GM18867 (cell line): ENCODE results near the gene FOCAD.

ENCODE experiments used
- ATAC-seq: cut with Tn5 transposase; IDR thresholded peaks from one replicate; pipeline ENCODE4 v1.9.1; 2021; ENCODE audit warnings: mild to moderate bottlenecking, moderate library complexity; ENCODE audit not compliant: unreplicated experiment

The FOCAD gene

GRCh38 chr9:20786807-20787206 lies 102.7 kb downstream of the FOCAD start:
- no peak for ATAC-seq

- no peak for ATAC-seq
These were observed 104.7 kb downstream of the FOCAD start for GRCh38 chr9:20788526-20789451.

- ATAC-seq = no peak
These were observed 106.7 kb downstream of the FOCAD start for GRCh38 chr9:20790721-20791120.

GRCh38 chr9:20791682-20792081 lies 107.6 kb downstream of the FOCAD start:
- ATAC-seq = no peak

- no peak for ATAC-seq
These were observed 120.6 kb downstream of the FOCAD start for GRCh38 chr9:20804489-20805250.

- ATAC-seq = no peak
These were observed 121.7 kb downstream of the FOCAD start for GRCh38 chr9:20805766-20806165.

GRCh38 chr9:20808002-20808401 lies 123.9 kb downstream of the FOCAD start:
- no peak for ATAC-seq

GRCh38 chr9:20811872-20812271 lies 127.8 kb downstream of the FOCAD start:
- no peak for ATAC-seq

GRCh38 chr9:20815923-20816703 lies 132.1 kb downstream of the FOCAD start:
- ATAC-seq = no peak

GRCh38 chr9:20823051-20823450 lies 139.0 kb downstream of the FOCAD start:
- ATAC-seq = no peak

GRCh38 chr9:20831028-20831427 lies 147.0 kb downstream of the FOCAD start:
- ATAC-seq = no peak

GRCh38 chr9:20832775-20833174 lies 148.7 kb downstream of the FOCAD start:
- ATAC-seq = no peak

GRCh38 chr9:20835377-20836286 lies 151.6 kb downstream of the FOCAD start:
- ATAC-seq = no peak

- no peak for ATAC-seq
These were observed 153.1 kb downstream of the FOCAD start for GRCh38 chr9:20837166-20837565.

- ATAC-seq = no peak
These were observed 154.2 kb downstream of the FOCAD start for GRCh38 chr9:20838218-20838617.

GRCh38 chr9:20844916-20845315 lies 160.9 kb downstream of the FOCAD start:
- ATAC-seq = no peak

GRCh38 chr9:20848490-20848889 lies 164.4 kb downstream of the FOCAD start:
- ATAC-seq = no peak

GRCh38 chr9:20853866-20854265 lies 169.8 kb downstream of the FOCAD start:
- no peak for ATAC-seq

- no peak for ATAC-seq
These were observed 170.4 kb downstream of the FOCAD start for GRCh38 chr9:20854444-20854843.

GRCh38 chr9:20863945-20864344 lies 179.9 kb downstream of the FOCAD start:
- peak; percentile 67 for ATAC-seq
